Osteoblast (primary cell): Measurements from ENCODE around the gene MMEL1. TPM values are rescaled to one million over a fixed set of nuclear protein-coding genes. Genes with fewer than 3 reads are reported as not detected.
A peak's percentile ranks its signal among the peaks of the same experiment; 100 is the strongest.
"Not testable (repeated sequence)": the region's sequence is repeated elsewhere in the genome, so short reads cannot be mapped to it uniquely, and the experiment has no call there.

Experiments used
- DNase-seq: peaks from one replicate; pipeline ENCODE4 v3.0.0; 2011; ENCODE audit warnings: low spot score, mixed read lengths; ENCODE audit not compliant: insufficient read length; ENCODE audit errors: missing footprints
- H2AFZ ChIP-seq: 2 replicates; pipeline ENCODE4 v1.6.0; 2011; ENCODE audit warnings: mild to moderate bottlenecking, low read length
- H3K27ac ChIP-seq: 2 replicates; pipeline ENCODE4 v1.5.1; 2011; ENCODE audit warnings: mild to moderate bottlenecking, low read depth, low read length, moderate library complexity
- H3K27me3 ChIP-seq: 2 replicates; pipeline ENCODE4 v1.6.0; 2012; ENCODE audit warnings: mild to moderate bottlenecking, control low read depth, inconsistent platforms, low read length, moderate library complexity; ENCODE audit not compliant: insufficient read depth
- H3K36me3 ChIP-seq: 2 replicates; pipeline ENCODE4 v1.5.1; 2011; ENCODE audit warnings: mild to moderate bottlenecking, low read length, control low read depth, moderate library complexity; ENCODE audit not compliant: insufficient read depth
- H3K4me1 ChIP-seq: 2 replicates; pipeline ENCODE4 v1.5.1; 2011; ENCODE audit warnings: mild to moderate bottlenecking, low read length, control low read depth, moderate library complexity; ENCODE audit not compliant: insufficient read depth
- H3K4me2 ChIP-seq: 2 replicates; pipeline ENCODE4 v1.6.0; 2011; ENCODE audit warnings: mild to moderate bottlenecking, low read length; ENCODE audit not compliant: insufficient read depth
- H3K4me3 ChIP-seq: fragments of 200-600 bp; sonication (generic); 3 replicates; pipeline ENCODE4 v1.5.1; 2012; ENCODE audit warnings: mild to moderate bottlenecking, low read length, inconsistent platforms; ENCODE audit not compliant: insufficient read depth
- H3K79me2 ChIP-seq: 2 replicates; pipeline ENCODE4 v1.6.0; 2012; ENCODE audit warnings: mild to moderate bottlenecking, low read length, control low read depth, inconsistent platforms; ENCODE audit not compliant: insufficient read depth
- H3K9me3 ChIP-seq: 2 replicates; pipeline ENCODE4 v1.5.1; 2011; ENCODE audit warnings: low read depth, low read length, control low read depth
- H4K20me1 ChIP-seq: 2 replicates; pipeline ENCODE4 v1.6.0; 2012; ENCODE audit warnings: mild to moderate bottlenecking, low read length, control low read depth; ENCODE audit not compliant: insufficient read depth
- total RNA-seq: library from RNA; depleted of rRNA; stranded (reverse); fragments of >200 nt; gene quantifications from 2 replicates; pipeline ENCODE4 v1.2.3, GENCODE V29; 2012
- TF ChIP-seq, protein P1 (sequence below): IDR thresholded peaks from 2 replicates; pipeline ENCODE4 v1.5.1; 2011; ENCODE audit warnings: mild to moderate bottlenecking, low read depth, low read length, moderate library complexity; ENCODE audit errors: extremely low read depth

MMEL1 gene
- total RNA-seq, result under 0.01 TPM in 1 of 2 replicates, not detected in the other

DNA sequence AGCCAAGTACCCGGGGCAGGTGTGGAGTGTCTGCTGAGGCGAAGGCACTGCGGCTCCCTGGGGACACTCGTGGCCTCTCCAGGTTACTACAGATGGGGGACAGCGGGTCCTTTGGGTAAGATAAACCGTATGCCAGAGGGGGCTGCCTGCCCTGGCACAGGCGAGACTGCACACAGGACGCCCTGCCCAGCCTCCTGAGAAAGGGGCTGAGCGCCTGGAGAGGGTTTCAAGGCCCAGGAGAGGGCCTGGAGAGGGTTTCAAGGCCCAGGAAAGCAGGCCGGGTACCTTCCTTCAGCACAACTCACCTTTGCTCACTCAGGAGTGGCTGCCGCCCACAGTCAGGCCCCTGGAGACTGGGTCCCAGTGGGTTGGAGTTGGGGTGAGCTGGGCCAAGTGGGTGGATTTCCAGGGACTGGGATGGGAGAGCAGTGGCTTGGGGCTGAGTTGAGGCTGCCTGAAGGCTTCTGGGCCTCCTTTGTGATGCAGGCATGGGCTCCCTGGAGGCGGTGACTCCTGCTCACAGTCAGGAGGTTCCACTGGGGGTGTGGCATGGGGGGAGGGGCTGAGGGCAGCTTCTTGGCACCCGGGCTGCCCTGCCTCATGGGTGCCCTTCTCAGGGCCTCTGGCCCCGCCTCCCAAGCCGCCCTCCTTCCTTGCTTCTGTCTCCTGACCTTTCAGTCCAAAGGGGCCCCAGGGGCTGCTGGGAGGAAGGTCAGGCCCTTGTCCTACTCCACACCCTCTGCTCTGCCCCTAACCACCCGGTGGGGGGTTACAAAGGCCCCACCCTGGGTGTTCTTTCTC is at the start of gene MMEL1:
Gene MMEL1, minus strand, starts transcription at position 456 of the 801 bp plus-strand sequence. CDS start 3,532 bp downstream, outside the sequence.
- no peaks in the 10 kb centered on the region for H3K79me2 ChIP-seq
- no peaks in the 10 kb centered on the region for H4K20me1 ChIP-seq
- TF ChIP-seq, protein P1, sequence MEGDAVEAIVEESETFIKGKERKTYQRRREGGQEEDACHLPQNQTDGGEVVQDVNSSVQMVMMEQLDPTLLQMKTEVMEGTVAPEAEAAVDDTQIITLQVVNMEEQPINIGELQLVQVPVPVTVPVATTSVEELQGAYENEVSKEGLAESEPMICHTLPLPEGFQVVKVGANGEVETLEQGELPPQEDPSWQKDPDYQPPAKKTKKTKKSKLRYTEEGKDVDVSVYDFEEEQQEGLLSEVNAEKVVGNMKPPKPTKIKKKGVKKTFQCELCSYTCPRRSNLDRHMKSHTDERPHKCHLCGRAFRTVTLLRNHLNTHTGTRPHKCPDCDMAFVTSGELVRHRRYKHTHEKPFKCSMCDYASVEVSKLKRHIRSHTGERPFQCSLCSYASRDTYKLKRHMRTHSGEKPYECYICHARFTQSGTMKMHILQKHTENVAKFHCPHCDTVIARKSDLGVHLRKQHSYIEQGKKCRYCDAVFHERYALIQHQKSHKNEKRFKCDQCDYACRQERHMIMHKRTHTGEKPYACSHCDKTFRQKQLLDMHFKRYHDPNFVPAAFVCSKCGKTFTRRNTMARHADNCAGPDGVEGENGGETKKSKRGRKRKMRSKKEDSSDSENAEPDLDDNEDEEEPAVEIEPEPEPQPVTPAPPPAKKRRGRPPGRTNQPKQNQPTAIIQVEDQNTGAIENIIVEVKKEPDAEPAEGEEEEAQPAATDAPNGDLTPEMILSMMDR, result no peak
- no peak within 1 kb of the TSS for H2AFZ ChIP-seq
- no peak within 1 kb of the TSS for H3K27ac ChIP-seq
- no peak within 1 kb of the TSS for H3K4me2 ChIP-seq
- DNase-seq, result no peak
- no peaks in the 10 kb centered on the region for H3K9me3 ChIP-seq
- no peaks in the 10 kb centered on the region for H3K4me1 ChIP-seq
- H3K36me3 ChIP-seq, result no peaks in the 10 kb centered on the region
- H3K27me3 ChIP-seq, result peaks cover 11% of the 10 kb centered on the region
- no peak within 1 kb of the TSS for H3K4me3 ChIP-seq

- H3K4me3 ChIP-seq, H2AFZ ChIP-seq, H4K20me1 ChIP-seq, H3K79me2 ChIP-seq, H3K27me3 ChIP-seq, H3K36me3 ChIP-seq, DNase-seq, H3K9me3 ChIP-seq, H3K4me1 ChIP-seq, H3K27ac ChIP-seq, H3K4me2 ChIP-seq: not testable (repeated sequence)
Measured at GRCh38 chr1:2676726-2677125, 43.9 kb upstream of the MMEL1 start.

DNA sequence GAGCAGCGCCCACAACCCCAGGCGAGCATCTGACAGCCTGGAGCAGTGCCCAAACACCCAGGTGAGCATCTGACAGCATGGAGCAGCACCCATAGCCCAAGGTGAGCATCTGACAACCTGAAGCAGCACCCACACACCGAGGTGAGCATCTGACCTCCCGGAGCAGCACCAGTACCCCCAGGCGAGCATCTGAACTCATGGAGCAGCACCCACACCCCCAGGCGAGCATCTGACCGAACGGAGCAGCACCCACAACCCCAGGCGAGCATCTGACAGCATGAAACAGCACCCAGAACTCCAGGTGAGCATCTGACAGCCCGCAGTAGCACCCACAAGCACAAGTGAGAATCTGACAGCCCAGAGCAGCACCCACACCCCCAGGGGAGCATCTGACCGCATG is 38.8 kb upstream of the MMEL1 start:
- H4K20me1 ChIP-seq, H3K4me3 ChIP-seq, H3K4me1 ChIP-seq, H3K27ac ChIP-seq, H2AFZ ChIP-seq, H3K36me3 ChIP-seq, H3K4me2 ChIP-seq, H3K9me3 ChIP-seq, H3K27me3 ChIP-seq, DNase-seq, H3K79me2 ChIP-seq: not testable (repeated sequence)

DNA sequence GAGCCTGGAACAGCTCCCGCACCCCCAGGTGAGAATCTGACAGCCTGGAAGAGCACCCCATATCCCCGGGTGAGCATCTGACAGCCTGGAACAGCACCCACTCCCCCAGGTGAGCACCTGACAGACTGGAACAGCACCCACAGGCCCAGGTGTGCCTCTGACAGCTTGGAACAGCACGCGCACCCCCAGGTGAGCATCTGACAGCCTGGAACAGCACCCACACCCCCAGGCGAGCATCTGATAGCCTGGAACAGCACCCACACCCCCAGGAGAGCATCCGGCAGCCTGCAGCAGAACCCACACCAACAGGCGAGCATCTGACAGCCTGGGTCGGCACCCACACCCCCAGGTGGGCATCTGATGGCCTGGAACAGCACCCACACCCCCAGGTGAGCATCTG is 27.0 kb upstream of the MMEL1 start:
- not testable (repeated sequence) for H3K4me2 ChIP-seq, H3K27me3 ChIP-seq, H3K79me2 ChIP-seq, H3K36me3 ChIP-seq, H4K20me1 ChIP-seq, H3K9me3 ChIP-seq, H2AFZ ChIP-seq, H3K4me3 ChIP-seq, H3K27ac ChIP-seq, H3K4me1 ChIP-seq, DNase-seq

DNA sequence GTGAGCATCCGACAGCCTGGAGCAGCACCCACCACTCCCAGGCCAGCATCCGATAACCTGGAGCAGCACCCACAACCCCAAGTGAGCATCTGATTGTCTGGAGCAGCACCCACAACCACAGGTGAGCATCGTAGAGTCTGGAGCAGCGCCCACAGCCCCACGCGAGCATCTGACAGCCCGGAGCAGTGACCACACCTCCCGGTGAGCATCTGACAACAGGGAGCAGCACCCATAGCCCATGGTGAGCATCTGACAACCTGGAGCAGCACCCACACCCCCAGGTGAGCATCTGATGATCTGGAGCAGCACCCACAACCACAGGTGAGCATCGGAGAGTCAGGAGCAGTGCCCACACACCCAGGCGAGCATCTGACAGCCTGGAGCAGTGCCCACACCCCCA is 25.1 kb upstream of the MMEL1 start:
- H3K27me3 ChIP-seq, H3K79me2 ChIP-seq, H2AFZ ChIP-seq, H3K4me3 ChIP-seq, H3K4me2 ChIP-seq, H3K27ac ChIP-seq, DNase-seq, H3K36me3 ChIP-seq, H3K4me1 ChIP-seq, H4K20me1 ChIP-seq: not testable (repeated sequence)
- peaks cover 10% of the 10 kb centered on the region for H3K9me3 ChIP-seq

- H3K36me3 ChIP-seq, DNase-seq, H3K27ac ChIP-seq, H3K79me2 ChIP-seq, H3K27me3 ChIP-seq, H3K4me3 ChIP-seq, H3K4me2 ChIP-seq, H2AFZ ChIP-seq, H3K4me1 ChIP-seq, H4K20me1 ChIP-seq: not testable (repeated sequence)
- peaks cover 12% of the 10 kb centered on the region for H3K9me3 ChIP-seq
Measured at GRCh38 chr1:2657124-2657523, 24.3 kb upstream of the MMEL1 start.

GRCh38 chr1:2655598-2656434 is 23.0 kb upstream of the MMEL1 start:
- H3K27me3 ChIP-seq, H3K27ac ChIP-seq, H3K36me3 ChIP-seq, H3K4me1 ChIP-seq, H3K4me3 ChIP-seq, H2AFZ ChIP-seq, DNase-seq, H3K4me2 ChIP-seq, H3K79me2 ChIP-seq, H4K20me1 ChIP-seq: not testable (repeated sequence)
- H3K9me3 ChIP-seq, result peaks cover 13% of the 10 kb centered on the region

GRCh38 chr1:2654443-2654948 is 21.7 kb upstream of the MMEL1 start:
- not testable (repeated sequence) for H3K4me1 ChIP-seq, H3K4me2 ChIP-seq, H2AFZ ChIP-seq, H4K20me1 ChIP-seq, H3K4me3 ChIP-seq, H3K27ac ChIP-seq, H3K27me3 ChIP-seq, H3K36me3 ChIP-seq, H3K79me2 ChIP-seq
- peak; percentile 95 for DNase-seq
- peaks cover 13% of the 10 kb centered on the region for H3K9me3 ChIP-seq
